Measurements from ENCODE around the gene PRIM1. TPM values are rescaled to one million over a fixed set of nuclear protein-coding genes. Genes with fewer than 3 reads are reported as not detected.
"Not testable (repeated sequence)": the region's sequence is repeated elsewhere in the genome, so short reads cannot be mapped to it uniquely, and the experiment has no call there.

PRIM1 gene
- polyA plus RNA-seq (2012; ENCODE audit: low read depth, missing spikeins) = 27.6 TPM

DNA sequence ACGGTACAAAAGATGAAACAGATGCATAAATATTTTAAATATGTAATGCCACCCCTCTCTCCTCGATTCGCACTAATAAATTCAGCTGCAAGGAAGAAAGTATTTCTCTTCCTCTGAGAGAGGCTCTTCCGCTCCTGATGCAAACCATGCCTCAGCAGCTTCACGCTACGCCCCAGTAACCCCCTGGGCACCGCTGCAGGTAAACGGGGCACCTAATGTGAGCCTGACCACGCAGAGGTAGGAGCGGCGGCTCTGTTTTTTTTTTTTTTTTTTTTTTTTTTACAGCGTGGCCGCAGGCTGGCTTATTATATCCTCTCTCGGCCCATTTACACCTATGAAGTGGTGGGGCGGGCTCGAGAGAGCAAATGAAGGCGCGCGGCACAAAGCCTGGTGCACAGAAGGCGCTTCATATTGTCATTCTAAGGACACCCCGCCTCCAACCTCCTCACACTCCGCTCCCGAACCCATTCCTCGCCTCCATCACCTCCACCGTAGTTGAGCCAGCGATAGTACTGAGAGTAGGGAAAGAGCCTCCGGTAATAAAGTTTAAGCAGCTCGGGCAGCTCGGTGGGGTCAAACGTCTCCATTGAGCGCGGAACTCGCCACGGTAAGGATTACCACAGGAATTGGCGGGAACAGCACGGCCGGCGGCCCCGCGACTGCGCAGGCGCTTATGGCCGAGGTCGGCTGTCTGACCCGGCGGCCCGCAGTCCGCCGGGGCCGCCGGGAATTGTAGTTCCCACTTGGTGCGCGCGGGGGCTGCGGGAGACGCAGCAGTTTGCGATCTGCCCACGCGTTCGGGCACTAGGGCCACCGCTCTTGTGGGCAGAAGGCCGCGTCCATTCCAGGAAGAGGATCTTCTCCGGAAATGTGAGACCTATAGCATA is at the start of gene PRIM1:
TSS of gene PRIM1 (minus strand) at position 612 of the 887 bp plus-strand sequence. CDS start at position 587, 25 bp downstream.
- peak; percentile 98 for FAIRE-seq
- TF ChIP-seq PAX5 (IDR thresholded peaks at IDR 0.05; ENCODE audit: insufficient read depth, low read length, severe bottlenecking) (peak; percentile 22), POU2F2 (IDR thresholded peaks at IDR 0.05; ENCODE audit: low read depth, low read length) (no peak), POLR2A (IDR thresholded peaks at IDR 0.05; ENCODE audit: low read depth, low read length) (peak; percentile 47; the same call in 1 of the 2 replicates), POLR2AphosphoS5 (IDR thresholded peaks at IDR 0.05; ENCODE audit: low read depth, low read length) (no peak), SPI1 (IDR thresholded peaks at IDR 0.05; ENCODE audit: low read depth, low read length) (0 out of 2 replicates have a peak, but pooled peaks have one; percentile 16)
- peak; percentile 84 for DNase-seq (ENCODE audit: insufficient read length, low spot score)

- no peak for DNase-seq (ENCODE audit: insufficient read length, low spot score)
- FAIRE-seq = peak; percentile 56
- TF ChIP-seq TAF1 (IDR thresholded peaks at IDR 0.05; ENCODE audit: low read depth, low read length) (no peak), PAX5 (IDR thresholded peaks at IDR 0.05; ENCODE audit: insufficient read depth, low read length, severe bottlenecking) (no peak), POLR2AphosphoS5 (IDR thresholded peaks at IDR 0.05; ENCODE audit: low read depth, low read length) (no peak), POLR2A (IDR thresholded peaks at IDR 0.05; ENCODE audit: low read depth, low read length) (no peak)
These were observed 48.1 kb upstream of the PRIM1 start for GRCh38 chr12:56800221-56800620.

DNA sequence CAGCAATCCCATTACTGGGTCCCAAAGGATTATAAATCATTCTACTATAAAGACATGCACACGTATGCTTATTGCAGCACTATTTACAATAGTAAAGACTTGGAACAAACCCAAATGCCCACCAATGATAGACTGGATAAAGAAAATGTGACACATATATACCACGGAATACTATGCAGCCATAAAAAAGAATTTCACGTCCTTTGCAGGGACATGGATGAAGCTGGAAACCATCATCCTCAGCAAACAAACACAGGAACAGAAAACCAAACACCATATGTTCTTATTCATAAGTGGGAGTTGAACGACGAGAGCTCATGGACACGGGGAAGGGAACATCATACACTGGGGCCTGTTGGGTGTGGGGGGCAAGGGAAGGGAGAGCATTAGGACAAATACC is 47.2 kb upstream of the PRIM1 start:
- FAIRE-seq; DNase-seq (ENCODE audit: insufficient read length, low spot score): not testable (repeated sequence)

- not testable (repeated sequence) for FAIRE-seq
These were observed 43.7 kb upstream of the PRIM1 start for GRCh38 chr12:56795791-56796190.

DNA sequence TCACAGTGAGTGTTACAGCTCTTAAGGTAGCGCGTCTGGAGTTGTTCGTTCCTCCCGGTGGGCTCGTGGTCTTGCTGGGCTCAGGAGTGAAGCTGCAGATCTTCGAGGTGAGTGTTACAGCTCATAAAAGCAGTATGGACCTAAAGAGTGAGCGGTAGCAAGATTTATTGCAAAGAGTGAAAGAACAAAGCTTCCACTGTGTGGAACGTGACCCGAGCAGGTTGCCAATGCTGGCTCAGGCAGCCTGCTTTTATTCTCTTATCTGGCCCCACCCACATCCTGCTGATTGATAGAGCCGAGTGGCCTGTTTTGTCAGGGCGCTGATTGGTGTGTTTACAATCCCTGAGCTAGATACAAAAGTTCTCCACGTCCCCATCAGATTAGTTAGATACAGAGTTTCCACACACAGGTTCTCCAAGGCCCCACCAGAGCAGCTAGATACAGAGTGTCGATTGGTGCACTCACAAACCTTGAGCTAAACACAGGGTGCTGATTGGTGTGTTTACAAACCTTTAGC is 43.0 kb upstream of the PRIM1 start:
- not testable (repeated sequence) for FAIRE-seq

More at GRCh38 chr12:56795791-56796190, 43.7 kb upstream of the PRIM1 start:
- DNase-seq (ENCODE audit: insufficient read length, low spot score) = not testable (repeated sequence)

GRCh38 chr12:56793124-56793523 is 41.0 kb upstream of the PRIM1 start:
- not testable (repeated sequence) for FAIRE-seq; DNase-seq (ENCODE audit: insufficient read length, low spot score)

More for the DNA sequence above, 43.0 kb upstream of the PRIM1 start:
- not testable (repeated sequence) for DNase-seq (ENCODE audit: insufficient read length, low spot score)

GRCh38 chr12:56792678-56793077 is 40.6 kb upstream of the PRIM1 start:
- TF ChIP-seq TAF1 (IDR thresholded peaks at IDR 0.05; ENCODE audit: low read depth, low read length) = no peak
- TF ChIP-seq POLR2A (IDR thresholded peaks at IDR 0.05; ENCODE audit: low read depth, low read length) = no peak
- no peak for TF ChIP-seq POU2F2 (IDR thresholded peaks at IDR 0.05; ENCODE audit: low read depth, low read length)
- TF ChIP-seq SPI1 (IDR thresholded peaks at IDR 0.05; ENCODE audit: low read depth, low read length) = no peak
- no peak for TF ChIP-seq POLR2AphosphoS5 (IDR thresholded peaks at IDR 0.05; ENCODE audit: low read depth, low read length)
- TF ChIP-seq PAX5 (IDR thresholded peaks at IDR 0.05; ENCODE audit: insufficient read depth, low read length, severe bottlenecking) = no peak
- DNase-seq (ENCODE audit: insufficient read length, low spot score) (no peak), FAIRE-seq (no peak)

- not testable (repeated sequence) for FAIRE-seq; DNase-seq (ENCODE audit: insufficient read length, low spot score)
These were observed 37.3 kb upstream of the PRIM1 start for GRCh38 chr12:56789429-56789828.

DNA sequence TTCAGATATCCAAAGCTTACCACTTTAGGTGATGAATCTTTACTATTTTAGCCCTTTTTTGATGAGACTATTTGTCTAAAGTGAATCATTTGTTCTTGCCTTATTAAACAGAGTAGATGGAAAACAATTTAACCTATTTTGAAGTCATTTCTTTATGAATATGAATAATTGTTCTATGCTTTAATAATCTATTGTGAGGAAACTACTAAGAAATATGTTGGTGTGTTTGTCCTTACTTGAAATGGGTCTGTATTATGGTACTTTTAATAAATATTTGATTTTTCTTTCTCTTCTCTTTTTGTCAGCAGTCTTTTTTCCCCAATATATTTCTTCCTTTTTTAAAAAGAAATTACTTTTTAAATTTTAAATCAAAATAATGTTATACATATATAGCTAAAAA is 35.4 kb upstream of the PRIM1 start:
- no peak for DNase-seq (ENCODE audit: insufficient read length, low spot score)
- TF ChIP-seq POLR2AphosphoS5 (IDR thresholded peaks at IDR 0.05; ENCODE audit: low read depth, low read length) (no peak), POU2F2 (IDR thresholded peaks at IDR 0.05; ENCODE audit: low read depth, low read length) (no peak), PAX5 (IDR thresholded peaks at IDR 0.05; ENCODE audit: insufficient read depth, low read length, severe bottlenecking) (no peak), POLR2A (IDR thresholded peaks at IDR 0.05; ENCODE audit: low read depth, low read length) (no peak), SPI1 (IDR thresholded peaks at IDR 0.05; ENCODE audit: low read depth, low read length) (no peak), TAF1 (IDR thresholded peaks at IDR 0.05; ENCODE audit: low read depth, low read length) (no peak)
- FAIRE-seq = no peak

- no peak for DNase-seq (ENCODE audit: insufficient read length, low spot score)
- no peak for FAIRE-seq
- TF ChIP-seq POU2F2 (IDR thresholded peaks at IDR 0.05; ENCODE audit: low read depth, low read length) (no peak), TAF1 (IDR thresholded peaks at IDR 0.05; ENCODE audit: low read depth, low read length) (no peak), POLR2A (IDR thresholded peaks at IDR 0.05; ENCODE audit: low read depth, low read length) (no peak), PAX5 (IDR thresholded peaks at IDR 0.05; ENCODE audit: insufficient read depth, low read length, severe bottlenecking) (no peak), SPI1 (IDR thresholded peaks at IDR 0.05; ENCODE audit: low read depth, low read length) (no peak), POLR2AphosphoS5 (IDR thresholded peaks at IDR 0.05; ENCODE audit: low read depth, low read length) (no peak)
These were observed 33.8 kb upstream of the PRIM1 start for GRCh38 chr12:56785874-56786273.

- no peak for DNase-seq (ENCODE audit: insufficient read length, low spot score)
- TF ChIP-seq POU2F2 (IDR thresholded peaks at IDR 0.05; ENCODE audit: low read depth, low read length) (no peak), POLR2AphosphoS5 (IDR thresholded peaks at IDR 0.05; ENCODE audit: low read depth, low read length) (no peak), SPI1 (IDR thresholded peaks at IDR 0.05; ENCODE audit: low read depth, low read length) (no peak), TAF1 (IDR thresholded peaks at IDR 0.05; ENCODE audit: low read depth, low read length) (no peak), POLR2A (IDR thresholded peaks at IDR 0.05; ENCODE audit: low read depth, low read length) (no peak), PAX5 (IDR thresholded peaks at IDR 0.05; ENCODE audit: insufficient read depth, low read length, severe bottlenecking) (no peak)
- no peak for FAIRE-seq
These were observed 33.2 kb upstream of the PRIM1 start for GRCh38 chr12:56785141-56785865.
